ENCODE measurements around the gene BEAN1.

BEAN1 gene

GRCh38 chr16:66397736-66398433, 29.2 kb upstream of the BEAN1 start:
- DNase-seq = no peak

DNA sequence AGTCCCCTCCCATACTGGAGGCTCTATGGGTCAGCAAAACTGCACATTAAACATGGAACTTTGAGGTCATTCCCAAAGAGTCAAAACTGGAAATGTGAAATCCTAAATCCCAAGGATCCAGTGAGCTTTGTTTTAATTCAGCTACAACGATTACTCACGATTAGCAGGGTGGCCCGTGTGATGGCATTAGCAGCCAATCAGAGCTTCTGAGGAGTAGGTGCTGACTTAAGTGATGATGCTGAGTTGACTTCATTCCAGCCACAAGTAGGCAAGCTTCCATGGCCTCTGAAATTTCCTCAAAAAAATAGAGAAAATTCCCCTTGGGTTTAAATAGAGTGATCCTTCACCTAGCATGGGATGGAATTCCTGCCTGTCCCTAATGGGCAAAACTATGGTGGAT, 28.1 kb upstream of the BEAN1 start:
- no peak for DNase-seq

- DNase-seq = no peak
These were observed 27.2 kb upstream of the BEAN1 start for GRCh38 chr16:66399930-66400329.

DNA sequence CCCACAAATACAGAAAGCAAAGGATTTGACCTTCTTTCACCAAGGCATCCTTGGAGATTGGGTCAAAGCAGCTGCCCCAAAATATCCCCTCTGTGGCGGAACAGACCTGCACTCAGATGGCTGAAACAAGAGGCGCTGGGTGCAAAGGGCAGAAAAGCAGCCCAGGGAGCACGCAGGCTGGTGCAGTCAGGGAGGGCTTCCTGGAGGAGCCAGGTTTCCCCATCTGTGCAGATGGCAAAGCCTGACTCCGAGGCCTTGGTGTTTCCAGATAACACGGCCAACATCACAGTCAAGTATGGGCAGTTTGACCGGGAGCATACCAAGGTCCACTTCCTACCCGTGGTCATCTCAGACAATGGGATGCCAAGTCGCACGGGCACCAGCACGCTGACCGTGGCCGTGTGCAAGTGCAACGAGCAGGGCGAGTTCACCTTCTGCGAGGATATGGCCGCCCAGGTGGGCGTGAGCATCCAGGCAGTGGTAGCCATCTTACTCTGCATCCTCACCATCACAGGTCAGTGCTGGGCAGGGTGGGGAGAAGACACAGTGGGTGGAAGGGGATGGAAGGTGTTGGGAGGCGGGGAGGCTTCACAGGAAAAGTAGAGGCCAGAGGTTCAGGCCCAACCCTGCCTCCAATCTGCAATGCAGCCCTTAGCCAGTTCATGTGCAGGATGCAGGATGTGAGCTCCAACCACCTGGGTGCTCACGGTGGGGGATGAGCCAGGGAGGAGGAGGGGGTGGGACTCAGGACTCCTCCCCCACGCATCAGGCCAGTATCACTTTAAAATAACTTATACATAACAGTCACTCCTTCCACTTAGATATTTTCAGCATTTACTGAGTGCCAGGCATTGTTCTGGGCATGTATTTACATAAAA, 26.4 kb upstream of the BEAN1 start:
- DNase-seq = no peak

- DNase-seq = no peak
These were observed 25.5 kb upstream of the BEAN1 start for GRCh38 chr16:66401610-66402009.

DNA sequence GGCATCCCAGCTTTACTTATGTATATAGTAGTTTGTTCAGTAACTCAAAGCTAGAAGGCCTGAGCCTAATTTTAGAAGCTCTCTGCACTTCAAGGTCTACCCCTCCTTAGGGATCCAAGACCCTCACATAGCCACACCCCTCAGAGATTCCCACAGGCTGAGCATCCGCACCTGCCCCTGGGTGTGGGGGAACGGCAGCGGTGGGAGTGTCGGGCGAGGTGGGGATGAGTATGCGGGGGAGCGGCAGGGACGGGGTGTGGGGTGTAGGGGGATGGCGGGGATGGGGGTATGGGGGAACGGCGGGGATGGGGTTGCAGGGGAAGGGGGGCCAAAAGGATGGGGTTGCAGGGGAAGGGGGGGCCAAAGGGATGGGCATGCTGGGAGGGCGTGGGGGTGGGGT, 24.9 kb upstream of the BEAN1 start:
- no peak for DNase-seq

- no peak for DNase-seq
These were observed 24.4 kb upstream of the BEAN1 start for GRCh38 chr16:66402591-66403230.

DNA sequence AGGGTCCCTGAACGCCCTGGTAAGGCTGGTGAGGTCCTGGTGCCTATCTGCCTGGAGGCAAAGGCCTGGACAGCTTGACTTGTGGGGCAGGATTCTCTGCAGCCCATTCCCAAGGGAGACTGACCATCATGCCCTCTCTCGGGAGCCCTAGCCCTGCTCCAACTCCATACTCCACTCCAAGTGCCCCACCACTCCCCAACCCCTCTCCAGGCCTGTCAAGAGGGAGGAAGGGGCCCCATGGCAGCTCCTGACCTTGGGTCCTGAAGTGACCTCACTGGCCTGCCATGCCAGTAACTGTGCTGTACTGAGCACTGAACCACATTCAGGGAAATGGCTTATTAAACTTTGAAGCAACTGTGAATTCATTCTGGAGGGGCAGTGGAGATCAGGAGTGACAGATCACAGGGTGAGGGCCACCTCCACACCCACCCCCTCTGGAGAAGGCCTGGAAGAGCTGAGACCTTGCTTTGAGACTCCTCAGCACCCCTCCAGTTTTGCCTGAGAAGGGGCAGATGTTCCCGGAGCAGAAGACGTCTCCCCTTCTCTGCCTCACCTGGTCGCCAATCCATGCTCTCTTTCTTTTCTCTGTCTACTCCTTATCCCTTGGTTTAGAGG, 23.5 kb upstream of the BEAN1 start:
- no peak for DNase-seq

DNA sequence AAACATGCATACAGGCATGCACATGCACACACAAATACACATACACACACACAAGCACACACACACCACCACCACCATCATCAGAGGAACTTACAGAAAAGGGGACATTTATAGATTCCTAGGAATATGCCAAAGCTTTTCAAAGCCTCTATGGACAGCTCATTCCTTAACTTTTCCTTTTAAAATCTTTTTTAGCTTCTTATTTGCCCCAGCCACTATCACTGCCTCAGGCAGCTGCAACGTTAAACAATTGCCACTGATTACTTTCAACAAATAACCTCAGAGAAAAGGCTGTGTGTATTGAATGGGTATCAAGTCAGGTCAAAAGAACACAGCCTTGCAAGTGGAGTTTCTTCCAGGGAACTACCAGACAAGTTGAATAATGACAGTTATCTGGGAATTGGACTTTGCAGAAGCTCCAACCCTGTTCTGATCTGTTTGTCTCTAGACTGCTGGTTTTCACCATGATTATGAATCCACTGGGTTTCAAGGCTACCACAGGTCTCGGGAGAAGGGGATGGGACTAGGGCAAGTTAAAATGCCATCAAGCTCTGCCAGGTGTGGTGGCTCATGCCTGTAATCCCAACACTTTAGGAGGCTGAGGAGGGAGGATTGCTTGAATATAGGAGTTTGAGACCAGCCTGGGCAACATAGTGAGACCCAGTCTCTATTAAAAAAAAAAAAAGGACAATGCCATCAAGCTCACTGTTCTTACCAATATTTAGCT, 21.9 kb upstream of the BEAN1 start:
- no peak for DNase-seq

- peak; percentile 69 to 81 for DNase-seq
These were observed 20.4 kb upstream of the BEAN1 start for GRCh38 chr16:66406534-66407221.

DNA sequence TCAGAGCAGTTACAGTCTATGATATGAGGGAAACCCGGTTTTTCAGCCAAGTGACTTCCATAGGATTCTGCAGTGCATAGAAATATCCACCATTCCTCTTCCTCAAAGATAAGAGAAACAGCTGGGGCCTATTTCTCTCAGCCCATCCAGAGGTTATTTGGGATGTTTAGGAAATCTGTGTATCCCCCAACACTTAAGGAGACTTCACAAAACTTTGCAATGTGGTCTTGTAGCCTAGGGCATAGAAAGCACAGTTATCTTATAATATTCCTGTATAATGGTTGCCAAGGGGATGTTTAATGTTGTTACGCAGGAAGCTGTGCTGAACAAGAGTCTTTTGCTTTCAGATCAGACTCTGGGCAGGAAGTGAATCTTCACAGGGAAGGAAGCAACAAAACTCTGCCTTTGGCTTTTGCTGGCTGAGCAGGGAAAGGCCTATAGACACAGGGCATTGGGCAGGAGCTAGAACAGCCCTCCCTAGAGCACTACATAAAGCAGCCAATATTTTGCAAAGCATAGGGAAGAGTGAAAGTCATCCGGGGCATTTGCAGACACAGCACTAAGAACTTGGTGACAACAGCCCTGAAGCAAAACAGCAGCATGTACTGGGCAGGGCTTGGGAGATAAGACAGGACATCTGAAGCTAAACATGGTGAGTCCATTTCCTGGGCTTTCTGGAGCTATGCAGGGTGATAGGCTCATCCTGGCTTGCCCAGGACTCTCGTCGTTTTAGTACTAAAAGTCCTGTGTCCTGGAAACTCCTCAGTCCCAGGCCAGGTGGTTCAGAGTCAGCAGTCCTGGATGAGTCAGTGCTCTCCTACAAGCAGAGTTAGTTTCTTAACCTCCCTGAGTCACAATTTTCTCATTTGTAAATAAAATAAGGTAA, 18.7 kb upstream of the BEAN1 start:
- DNase-seq = peak; percentile 45 to 76

- no peak for DNase-seq
These were observed 17.9 kb upstream of the BEAN1 start for GRCh38 chr16:66409156-66409555.

DNA sequence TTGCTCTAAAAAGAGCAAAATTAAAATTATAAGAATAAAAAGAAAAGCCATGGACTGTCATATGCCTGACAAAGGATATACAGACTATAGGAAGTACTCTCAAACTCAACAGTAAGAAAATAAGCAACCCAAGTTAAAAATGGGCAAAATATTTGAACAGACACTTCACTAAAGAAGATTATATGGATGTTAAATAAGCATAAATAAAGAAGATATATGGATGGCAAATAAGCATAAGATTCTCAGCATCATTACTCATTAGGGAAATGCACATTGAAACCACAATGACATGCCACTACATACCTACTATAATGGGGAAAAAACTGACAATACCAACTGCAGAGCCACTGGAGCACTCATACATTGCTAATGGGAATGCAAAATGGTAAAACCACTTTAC, 14.9 kb upstream of the BEAN1 start:
- no peak for DNase-seq

DNA sequence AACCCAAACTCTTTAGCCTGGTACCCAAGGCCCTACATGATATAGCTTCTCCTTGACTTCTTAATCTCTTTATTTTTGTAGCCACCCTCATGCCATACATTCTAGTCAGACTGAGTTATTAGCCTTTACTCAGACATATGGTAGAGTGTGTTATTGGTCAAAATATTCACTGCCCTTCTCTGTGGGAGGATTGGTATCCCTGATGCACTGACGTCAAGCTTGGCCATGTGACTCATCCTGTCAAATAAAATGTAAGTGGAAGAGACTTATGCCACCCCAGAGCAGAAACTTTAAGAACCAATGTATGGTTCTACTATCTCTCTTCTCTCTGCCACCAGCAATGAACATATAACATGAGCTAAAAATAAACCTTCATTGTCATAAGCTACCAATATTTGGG, 12.2 kb upstream of the BEAN1 start:
- no peak for DNase-seq

DNA sequence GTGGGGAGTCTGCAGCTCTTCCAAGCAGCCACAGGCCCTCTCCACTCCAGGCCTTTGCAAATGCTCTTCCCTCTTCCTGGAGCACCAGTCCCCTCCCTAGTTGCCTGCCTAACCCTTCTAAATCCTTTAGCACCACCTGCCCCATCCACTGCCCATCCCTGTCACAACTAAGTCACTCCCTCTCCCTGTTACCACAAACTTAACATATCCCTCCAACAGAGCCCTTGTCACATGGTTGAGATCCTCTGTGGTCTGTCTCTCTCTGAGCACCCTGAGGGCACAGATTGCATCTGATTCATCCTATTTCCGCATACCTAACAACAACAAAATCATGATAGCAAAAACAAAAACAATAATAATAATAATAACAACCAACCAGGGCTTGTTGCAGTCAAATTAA, 11.0 kb upstream of the BEAN1 start:
- no peak for DNase-seq

GRCh38 chr16:66416939-66417700, 10.0 kb upstream of the BEAN1 start:
- DNase-seq = no peak

DNA sequence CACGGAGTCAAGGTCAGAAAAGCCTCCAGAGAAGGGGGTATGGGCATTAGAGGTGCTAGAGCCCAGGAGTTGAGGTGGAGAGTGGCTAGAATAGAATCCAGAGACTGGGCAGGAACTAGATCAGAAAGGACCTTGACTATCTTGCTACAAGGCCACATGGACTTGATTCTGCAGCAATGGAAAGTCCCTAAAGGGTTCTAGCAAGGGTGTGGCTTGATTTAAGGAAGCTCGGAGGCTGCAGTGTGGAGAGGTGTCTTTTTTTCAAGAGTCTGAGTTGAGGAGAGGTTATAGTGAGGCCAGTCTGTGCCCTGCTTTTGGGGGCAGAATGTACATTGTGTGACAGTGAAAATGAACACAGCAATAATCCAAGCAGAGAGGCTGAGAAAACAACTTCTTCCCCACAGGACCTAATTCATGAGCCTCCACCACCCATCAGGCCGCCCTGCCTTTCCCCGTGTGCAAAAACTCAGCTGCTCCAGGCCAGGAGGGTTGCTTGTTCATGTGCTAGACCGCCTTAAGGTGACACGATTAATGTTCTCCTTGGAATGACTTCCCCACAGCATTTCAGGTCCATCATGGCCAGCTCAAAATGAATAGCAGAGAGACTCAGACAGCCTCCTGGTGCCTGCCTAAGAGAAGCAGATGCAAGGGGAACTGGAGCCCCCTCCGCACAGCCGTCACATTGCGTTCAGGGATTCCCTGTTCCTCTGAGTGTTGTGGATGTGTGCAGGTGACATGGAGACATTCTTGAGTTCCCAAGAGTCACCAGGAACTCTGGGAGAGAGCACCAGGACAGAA, 8.7 kb upstream of the BEAN1 start:
- no peak for DNase-seq

- DNase-seq = no peak
These were observed 7.6 kb upstream of the BEAN1 start for GRCh38 chr16:66419527-66419926.

DNA sequence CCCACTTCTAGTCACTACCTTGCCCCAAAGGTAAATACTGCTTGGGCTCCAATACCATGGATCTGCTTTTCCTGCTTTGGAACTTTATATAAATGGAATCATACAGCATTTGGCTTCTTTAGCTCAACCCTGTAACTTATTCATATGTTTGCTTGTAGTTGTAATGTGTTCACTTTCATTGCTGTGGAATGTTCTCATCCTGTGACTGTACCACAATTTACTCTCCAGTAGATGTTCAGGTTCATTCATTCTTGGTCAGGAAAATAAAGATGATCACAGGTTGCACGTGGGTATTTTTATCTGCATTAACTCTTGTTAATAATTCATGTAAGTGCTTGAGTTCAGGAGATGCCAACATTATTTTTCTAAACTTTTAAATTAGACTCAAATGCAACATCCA, 6.7 kb upstream of the BEAN1 start:
- DNase-seq = no peak

Data from SW 1271 (cell line).